HEK293 (cell line): ENCODE results near the gene ZNF200.

ENCODE experiments used
- CTCF ChIA-PET: fragments of 350-600 bp; formaldehyde crosslinking; extraction: SDS; loops from one replicate; lab custom pipeline; 2021; ENCODE audit warnings: antibody characterized with exemption; lab: Yijun Ruan, JAX
- POLR2A ChIA-PET: fragments of 300-600 bp; formaldehyde crosslinking; extraction: SDS; loops from one replicate; lab custom pipeline; 2020; ENCODE audit warnings: antibody characterized with exemption, inconsistent platforms; lab: Yijun Ruan, JAX
- H3K27ac ChIP-seq: fragments of 200-500 bp; sonication (Bioruptor generic); 2 replicates; pipeline ENCODE4 v1.5.1; 2014; ENCODE audit warnings: low read depth, low read length, control low read depth, inconsistent platforms; ENCODE audit errors: extremely low read depth
- H3K36me3 ChIP-seq, 2 experiments: fragments of 200-500 bp in 1 of 2; sonication (Bioruptor generic) in 1 of 2; 1 replicate in 1 of 2; 2 replicates in 1 of 2; pipeline ENCODE4 v1.5.1; 2014 to 2017; ENCODE audit warnings: inconsistent platforms in 2 of 2, low read length in 2 of 2; ENCODE audit not compliant: control insufficient read depth in 2 of 2, insufficient read depth in 1 of 2
- H3K4me1 ChIP-seq: fragments of 200-500 bp; sonication (Bioruptor generic); 2 replicates; pipeline ENCODE4 v1.5.1; 2014; ENCODE audit warnings: mild to moderate bottlenecking, low read length, inconsistent platforms; ENCODE audit not compliant: control insufficient read depth, insufficient read depth
- H3K4me3 ChIP-seq: 2 replicates; pipeline ENCODE4 v1.5.1; 2011; ENCODE audit warnings: low read depth, mild to moderate bottlenecking, control low read depth, low read length, moderate library complexity
- H3K9me3 ChIP-seq: fragments of 200-500 bp; sonication (Bioruptor generic); 2 replicates; pipeline ENCODE4 v1.5.1; 2014; ENCODE audit warnings: low read depth, low read length, inconsistent platforms; ENCODE audit not compliant: control insufficient read depth, insufficient read depth
- KLF16 ChIP-seq: fragments of 450-650 bp; formaldehyde crosslinking; IDR thresholded peaks from 2 replicates; pipeline ENCODE4 v1.5.1; 2017; ENCODE audit warnings: missing biosample characterization, missing genetic modification characterization
- OSR2 ChIP-seq: fragments of 450-650 bp; formaldehyde crosslinking; IDR thresholded peaks from 2 replicates; pipeline ENCODE4 v1.5.1; 2016; ENCODE audit warnings: missing biosample characterization, missing genetic modification characterization
- RBAK ChIP-seq: fragments of 450-650 bp; formaldehyde crosslinking; IDR thresholded peaks from 2 replicates; pipeline ENCODE4 v1.5.1; 2016; ENCODE audit warnings: missing biosample characterization, missing genetic modification characterization
- YY2 ChIP-seq: fragments of 450-650 bp; formaldehyde crosslinking; IDR thresholded peaks from 2 replicates; pipeline ENCODE4 v1.5.1; 2016; ENCODE audit warnings: missing biosample characterization, missing genetic modification characterization
- ZNF239 ChIP-seq: fragments of 450-650 bp; formaldehyde crosslinking; IDR thresholded peaks from 2 replicates; pipeline ENCODE4 v1.5.1; 2016; ENCODE audit warnings: missing biosample characterization, missing genetic modification characterization
- ZNF391 ChIP-seq: fragments of 450-650 bp; formaldehyde crosslinking; IDR thresholded peaks from 2 replicates; pipeline ENCODE4 v1.5.1; 2016; ENCODE audit warnings: low read depth, missing biosample characterization, missing genetic modification characterization, borderline replicate concordance
- ZNF473 ChIP-seq: fragments of 450-650 bp; formaldehyde crosslinking; IDR thresholded peaks from 2 replicates; pipeline ENCODE4 v1.5.1; 2017; ENCODE audit warnings: missing biosample characterization, missing genetic modification characterization
- ZNF510 ChIP-seq: fragments of 450-650 bp; formaldehyde crosslinking; IDR thresholded peaks from 2 replicates; pipeline ENCODE4 v1.5.1; 2018; ENCODE audit warnings: mild to moderate bottlenecking, missing genetic modification characterization, missing biosample characterization; ENCODE audit not compliant: insufficient replicate concordance
- ZNF623 ChIP-seq: fragments of 450-650 bp; formaldehyde crosslinking; IDR thresholded peaks from 2 replicates; pipeline ENCODE4 v1.5.1; 2016; ENCODE audit warnings: missing biosample characterization, missing genetic modification characterization
- ZNF664 ChIP-seq: fragments of 450-650 bp; formaldehyde crosslinking; IDR thresholded peaks from 2 replicates; pipeline ENCODE4 v1.5.1; 2016; ENCODE audit warnings: missing biosample characterization, missing genetic modification characterization
- ZNF701 ChIP-seq: fragments of 450-650 bp; formaldehyde crosslinking; IDR thresholded peaks from 2 replicates; pipeline ENCODE4 v1.5.1; 2016; ENCODE audit warnings: missing biosample characterization, missing genetic modification characterization
- ZSCAN23 ChIP-seq: fragments of 450-650 bp; formaldehyde crosslinking; IDR thresholded peaks from 2 replicates; pipeline ENCODE4 v1.5.1; 2016; ENCODE audit warnings: missing biosample characterization, missing genetic modification characterization
- TF ChIP-seq, protein P1 (sequence below): fragments of 450-650 bp; formaldehyde crosslinking; IDR thresholded peaks from 2 replicates; pipeline ENCODE4 v1.5.1; 2016; ENCODE audit warnings: missing biosample characterization, missing genetic modification characterization
- TF ChIP-seq, protein P2 (sequence below): fragments of 450-650 bp; formaldehyde crosslinking; IDR thresholded peaks from 2 replicates; pipeline ENCODE4 v1.5.1; 2016; ENCODE audit warnings: missing biosample characterization, missing genetic modification characterization, borderline replicate concordance
- TF ChIP-seq, protein P3 (sequence below): fragments of 450-650 bp; formaldehyde crosslinking; IDR thresholded peaks from 2 replicates; pipeline ENCODE4 v1.5.1; 2016; ENCODE audit warnings: missing biosample characterization, missing genetic modification characterization, low read depth
- TF ChIP-seq, protein P4 (sequence below): fragments of 450-650 bp; formaldehyde crosslinking; IDR thresholded peaks from 2 replicates; pipeline ENCODE4 v1.5.1; 2016; ENCODE audit warnings: missing biosample characterization, missing genetic modification characterization

The ZNF200 gene

DNA sequence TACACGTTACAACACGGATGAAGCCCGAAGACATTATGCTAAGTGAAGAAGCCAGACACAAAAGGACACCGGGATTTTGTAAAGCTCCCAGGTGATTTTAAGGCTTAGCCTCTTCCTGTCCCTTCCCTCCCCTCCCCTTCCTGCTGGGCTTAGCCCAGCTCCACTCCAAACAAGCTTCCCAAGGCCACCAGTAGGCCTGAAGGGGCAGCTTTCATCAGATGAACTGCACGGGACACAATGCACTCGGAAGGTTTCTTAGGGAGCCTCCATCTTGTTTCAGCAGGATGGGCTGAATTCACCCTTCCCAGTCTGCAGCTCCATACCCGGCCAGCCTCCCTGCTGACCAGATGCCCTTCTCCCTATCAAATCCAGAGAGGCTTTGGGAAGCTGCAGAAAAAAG lies 11.0 kb upstream of the ZNF200 start:
- POLR2A ChIA-PET = no interaction called here
- H3K27ac ChIP-seq = no peak overlapping the region
- TF ChIP-seq RBAK (no peak), OSR2 (tag by site-specific recombination) (no peak), ZNF701 (tag by site-specific recombination) (no peak), ZNF623 (tag by site-specific recombination) (no peak), ZNF391 (tag by site-specific recombination) (no peak), ZNF473 (tag by site-specific recombination) (no peak), ZSCAN23 (tag by site-specific recombination) (no peak), KLF16 (tag by site-specific recombination) (no peak), ZNF239 (tag by site-specific recombination) (no peak), ZNF510 (tag by site-specific recombination) (no peak), ZNF664 (tag by site-specific recombination) (no peak), YY2 (tag by site-specific recombination) (no peak)
- TF ChIP-seq, protein P1, sequence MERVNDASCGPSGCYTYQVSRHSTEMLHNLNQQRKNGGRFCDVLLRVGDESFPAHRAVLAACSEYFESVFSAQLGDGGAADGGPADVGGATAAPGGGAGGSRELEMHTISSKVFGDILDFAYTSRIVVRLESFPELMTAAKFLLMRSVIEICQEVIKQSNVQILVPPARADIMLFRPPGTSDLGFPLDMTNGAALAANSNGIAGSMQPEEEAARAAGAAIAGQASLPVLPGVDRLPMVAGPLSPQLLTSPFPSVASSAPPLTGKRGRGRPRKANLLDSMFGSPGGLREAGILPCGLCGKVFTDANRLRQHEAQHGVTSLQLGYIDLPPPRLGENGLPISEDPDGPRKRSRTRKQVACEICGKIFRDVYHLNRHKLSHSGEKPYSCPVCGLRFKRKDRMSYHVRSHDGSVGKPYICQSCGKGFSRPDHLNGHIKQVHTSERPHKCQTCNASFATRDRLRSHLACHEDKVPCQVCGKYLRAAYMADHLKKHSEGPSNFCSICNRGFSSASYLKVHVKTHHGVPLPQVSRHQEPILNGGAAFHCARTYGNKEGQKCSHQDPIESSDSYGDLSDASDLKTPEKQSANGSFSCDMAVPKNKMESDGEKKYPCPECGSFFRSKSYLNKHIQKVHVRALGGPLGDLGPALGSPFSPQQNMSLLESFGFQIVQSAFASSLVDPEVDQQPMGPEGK (tag by site-specific recombination) = no peak
- TF ChIP-seq, protein P2, sequence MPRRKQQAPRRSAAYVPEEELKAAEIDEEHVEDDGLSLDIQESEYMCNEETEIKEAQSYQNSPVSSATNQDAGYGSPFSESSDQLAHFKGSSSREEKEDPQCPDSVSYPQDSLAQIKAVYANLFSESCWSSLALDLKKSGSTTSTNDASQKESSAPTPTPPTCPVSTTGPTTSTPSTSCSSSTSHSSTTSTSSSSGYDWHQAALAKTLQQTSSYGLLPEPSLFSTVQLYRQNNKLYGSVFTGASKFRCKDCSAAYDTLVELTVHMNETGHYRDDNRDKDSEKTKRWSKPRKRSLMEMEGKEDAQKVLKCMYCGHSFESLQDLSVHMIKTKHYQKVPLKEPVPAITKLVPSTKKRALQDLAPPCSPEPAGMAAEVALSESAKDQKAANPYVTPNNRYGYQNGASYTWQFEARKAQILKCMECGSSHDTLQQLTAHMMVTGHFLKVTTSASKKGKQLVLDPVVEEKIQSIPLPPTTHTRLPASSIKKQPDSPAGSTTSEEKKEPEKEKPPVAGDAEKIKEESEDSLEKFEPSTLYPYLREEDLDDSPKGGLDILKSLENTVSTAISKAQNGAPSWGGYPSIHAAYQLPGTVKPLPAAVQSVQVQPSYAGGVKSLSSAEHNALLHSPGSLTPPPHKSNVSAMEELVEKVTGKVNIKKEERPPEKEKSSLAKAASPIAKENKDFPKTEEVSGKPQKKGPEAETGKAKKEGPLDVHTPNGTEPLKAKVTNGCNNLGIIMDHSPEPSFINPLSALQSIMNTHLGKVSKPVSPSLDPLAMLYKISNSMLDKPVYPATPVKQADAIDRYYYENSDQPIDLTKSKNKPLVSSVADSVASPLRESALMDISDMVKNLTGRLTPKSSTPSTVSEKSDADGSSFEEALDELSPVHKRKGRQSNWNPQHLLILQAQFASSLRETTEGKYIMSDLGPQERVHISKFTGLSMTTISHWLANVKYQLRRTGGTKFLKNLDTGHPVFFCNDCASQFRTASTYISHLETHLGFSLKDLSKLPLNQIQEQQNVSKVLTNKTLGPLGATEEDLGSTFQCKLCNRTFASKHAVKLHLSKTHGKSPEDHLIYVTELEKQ = no peak
- TF ChIP-seq, protein P3, sequence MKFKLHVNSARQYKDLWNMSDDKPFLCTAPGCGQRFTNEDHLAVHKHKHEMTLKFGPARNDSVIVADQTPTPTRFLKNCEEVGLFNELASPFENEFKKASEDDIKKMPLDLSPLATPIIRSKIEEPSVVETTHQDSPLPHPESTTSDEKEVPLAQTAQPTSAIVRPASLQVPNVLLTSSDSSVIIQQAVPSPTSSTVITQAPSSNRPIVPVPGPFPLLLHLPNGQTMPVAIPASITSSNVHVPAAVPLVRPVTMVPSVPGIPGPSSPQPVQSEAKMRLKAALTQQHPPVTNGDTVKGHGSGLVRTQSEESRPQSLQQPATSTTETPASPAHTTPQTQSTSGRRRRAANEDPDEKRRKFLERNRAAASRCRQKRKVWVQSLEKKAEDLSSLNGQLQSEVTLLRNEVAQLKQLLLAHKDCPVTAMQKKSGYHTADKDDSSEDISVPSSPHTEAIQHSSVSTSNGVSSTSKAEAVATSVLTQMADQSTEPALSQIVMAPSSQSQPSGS (tag by site-specific recombination) = no peak
- no peaks in the 10 kb centered on the region for H3K9me3 ChIP-seq
- H3K4me1 ChIP-seq = no peaks in the 10 kb centered on the region
- CTCF ChIA-PET = no interaction called here
- no peaks in the 10 kb centered on the region for H3K36me3 ChIP-seq
- no peak overlapping the region for H3K4me3 ChIP-seq

DNA sequence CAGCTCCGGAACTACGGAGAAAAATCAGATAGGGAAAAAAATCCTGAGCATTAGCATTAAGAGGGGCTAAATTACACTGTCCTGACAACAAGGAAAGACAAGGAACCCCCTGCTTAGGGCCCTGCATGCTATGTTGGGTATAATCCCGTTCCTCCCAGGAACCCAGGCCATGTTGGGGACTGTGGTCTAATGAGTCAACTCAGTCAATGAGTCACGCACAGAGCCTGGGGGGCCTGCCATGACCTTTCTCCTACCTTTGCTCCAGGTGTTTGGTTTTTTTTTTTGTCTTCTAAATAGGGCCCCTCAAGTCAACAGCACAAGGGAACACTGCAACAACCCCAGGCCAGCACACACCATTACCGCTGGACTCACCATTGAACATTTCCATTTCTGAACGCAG lies 8.9 kb upstream of the ZNF200 start:
- no peak overlapping the region for H3K27ac ChIP-seq
- H3K36me3 ChIP-seq = no peaks in the 10 kb centered on the region
- H3K9me3 ChIP-seq = no peaks in the 10 kb centered on the region
- no peaks in the 10 kb centered on the region for H3K4me1 ChIP-seq
- no peak overlapping the region for H3K4me3 ChIP-seq
- TF ChIP-seq, protein P4, sequence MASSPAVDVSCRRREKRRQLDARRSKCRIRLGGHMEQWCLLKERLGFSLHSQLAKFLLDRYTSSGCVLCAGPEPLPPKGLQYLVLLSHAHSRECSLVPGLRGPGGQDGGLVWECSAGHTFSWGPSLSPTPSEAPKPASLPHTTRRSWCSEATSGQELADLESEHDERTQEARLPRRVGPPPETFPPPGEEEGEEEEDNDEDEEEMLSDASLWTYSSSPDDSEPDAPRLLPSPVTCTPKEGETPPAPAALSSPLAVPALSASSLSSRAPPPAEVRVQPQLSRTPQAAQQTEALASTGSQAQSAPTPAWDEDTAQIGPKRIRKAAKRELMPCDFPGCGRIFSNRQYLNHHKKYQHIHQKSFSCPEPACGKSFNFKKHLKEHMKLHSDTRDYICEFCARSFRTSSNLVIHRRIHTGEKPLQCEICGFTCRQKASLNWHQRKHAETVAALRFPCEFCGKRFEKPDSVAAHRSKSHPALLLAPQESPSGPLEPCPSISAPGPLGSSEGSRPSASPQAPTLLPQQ (tag by site-specific recombination) = no peak
- CTCF ChIA-PET = no interaction called here
- POLR2A ChIA-PET = interaction anchor here (0.6 kb wide), 1 partner anchor 536 kb away, joined by 4 read pairs; no protein-coding TSS in a partner anchor
